Bronchial epithelial cell (primary cell): Measurements from ENCODE around the gene CHMP4A. TPM values are rescaled to one million over a fixed set of nuclear protein-coding genes. Genes with fewer than 3 reads are reported as not detected.
A peak's percentile ranks its signal among the peaks of the same experiment; 100 is the strongest.

Source experiments
- DNase-seq: peaks from one replicate; pipeline ENCODE4 v3.0.0-alpha.2; 2010; ENCODE audit warnings: low read depth
- FAIRE-seq: peaks from 2 replicates; lab custom pipeline; 2011; peaks lifted over from hg19 to GRCh38; lab: Jason Lieb, UNC
- H3K27me3 ChIP-seq: 2 replicates; pipeline ENCODE4 v1.5.1; 2011; ENCODE audit warnings: low read length; ENCODE audit not compliant: control insufficient read depth, insufficient read depth
- H3K36me3 ChIP-seq: 2 replicates; pipeline ENCODE4 v1.5.1; 2011; ENCODE audit warnings: low read length; ENCODE audit not compliant: control insufficient read depth, insufficient read depth
- H3K4me3 ChIP-seq: 2 replicates; pipeline ENCODE4 v1.5.1; 2011; ENCODE audit warnings: mild to moderate bottlenecking, low read depth, low read length, control low read depth
- total RNA-seq: library from RNA; depleted of rRNA; stranded (reverse); fragments of >200 nt; gene quantifications from 2 replicates; pipeline ENCODE4 v1.2.1, GENCODE V29; 2014
- TF ChIP-seq, protein P1 (sequence below): IDR thresholded peaks from 2 replicates; pipeline ENCODE4 v1.5.1; 2011; ENCODE audit warnings: mild to moderate bottlenecking, moderate library complexity, low read length, control low read depth, inconsistent platforms; ENCODE audit not compliant: insufficient read depth, severe bottlenecking

The CHMP4A gene
- total RNA-seq, 1 donor from 2014 or later = 69.8 TPM

DNA sequence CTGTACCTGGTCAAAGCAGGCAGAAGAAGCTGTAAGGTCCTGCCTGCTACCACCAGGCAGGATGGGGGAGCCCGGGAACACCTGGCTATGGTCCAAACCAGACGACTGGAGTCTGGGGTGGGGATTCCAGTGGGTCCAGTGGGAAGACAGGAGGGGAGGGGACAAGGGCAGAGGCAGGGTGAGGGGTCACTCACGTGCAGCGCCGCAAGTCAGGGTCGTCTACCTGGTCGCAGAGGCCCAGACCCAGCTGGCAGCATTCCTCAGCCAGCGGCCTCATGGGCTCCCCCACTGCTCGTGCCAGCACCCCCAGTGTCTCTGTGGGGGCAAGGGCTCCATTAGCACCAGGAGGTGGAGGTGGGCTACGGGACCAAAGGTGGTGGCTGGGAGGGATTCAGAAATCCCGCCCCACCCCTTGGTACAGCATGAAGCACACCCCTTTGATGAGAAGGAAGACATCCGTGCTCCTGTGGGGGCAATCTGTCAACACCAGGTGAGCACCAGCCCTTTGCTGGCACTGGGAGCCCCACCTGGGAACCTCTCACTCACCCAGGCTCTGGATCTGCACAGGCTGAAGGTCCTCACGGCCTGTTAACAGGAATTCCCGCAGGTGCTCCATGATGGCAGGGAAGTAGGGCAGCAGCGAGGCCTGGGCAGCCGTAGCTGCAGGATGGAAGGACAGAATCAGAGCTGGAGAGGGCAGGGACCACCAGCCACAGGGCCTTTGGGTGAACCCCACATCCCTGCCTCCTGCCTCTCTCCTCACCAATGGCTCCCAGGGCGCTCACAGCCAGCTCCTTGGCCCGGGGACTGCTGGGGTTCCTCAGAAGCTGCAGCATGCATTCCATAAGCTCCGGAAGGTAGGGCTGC, 29.0 kb downstream of the CHMP4A start:
- Histone ChIP-seq H3K4me3 (no peak overlapping the region), H3K36me3 (peaks cover 33% of the 10 kb centered on the region), H3K27me3 (no peaks in the 10 kb centered on the region)
- DNase-seq = no peak
- no peak for FAIRE-seq
- TF ChIP-seq, protein P1, sequence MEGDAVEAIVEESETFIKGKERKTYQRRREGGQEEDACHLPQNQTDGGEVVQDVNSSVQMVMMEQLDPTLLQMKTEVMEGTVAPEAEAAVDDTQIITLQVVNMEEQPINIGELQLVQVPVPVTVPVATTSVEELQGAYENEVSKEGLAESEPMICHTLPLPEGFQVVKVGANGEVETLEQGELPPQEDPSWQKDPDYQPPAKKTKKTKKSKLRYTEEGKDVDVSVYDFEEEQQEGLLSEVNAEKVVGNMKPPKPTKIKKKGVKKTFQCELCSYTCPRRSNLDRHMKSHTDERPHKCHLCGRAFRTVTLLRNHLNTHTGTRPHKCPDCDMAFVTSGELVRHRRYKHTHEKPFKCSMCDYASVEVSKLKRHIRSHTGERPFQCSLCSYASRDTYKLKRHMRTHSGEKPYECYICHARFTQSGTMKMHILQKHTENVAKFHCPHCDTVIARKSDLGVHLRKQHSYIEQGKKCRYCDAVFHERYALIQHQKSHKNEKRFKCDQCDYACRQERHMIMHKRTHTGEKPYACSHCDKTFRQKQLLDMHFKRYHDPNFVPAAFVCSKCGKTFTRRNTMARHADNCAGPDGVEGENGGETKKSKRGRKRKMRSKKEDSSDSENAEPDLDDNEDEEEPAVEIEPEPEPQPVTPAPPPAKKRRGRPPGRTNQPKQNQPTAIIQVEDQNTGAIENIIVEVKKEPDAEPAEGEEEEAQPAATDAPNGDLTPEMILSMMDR = no peak

DNA sequence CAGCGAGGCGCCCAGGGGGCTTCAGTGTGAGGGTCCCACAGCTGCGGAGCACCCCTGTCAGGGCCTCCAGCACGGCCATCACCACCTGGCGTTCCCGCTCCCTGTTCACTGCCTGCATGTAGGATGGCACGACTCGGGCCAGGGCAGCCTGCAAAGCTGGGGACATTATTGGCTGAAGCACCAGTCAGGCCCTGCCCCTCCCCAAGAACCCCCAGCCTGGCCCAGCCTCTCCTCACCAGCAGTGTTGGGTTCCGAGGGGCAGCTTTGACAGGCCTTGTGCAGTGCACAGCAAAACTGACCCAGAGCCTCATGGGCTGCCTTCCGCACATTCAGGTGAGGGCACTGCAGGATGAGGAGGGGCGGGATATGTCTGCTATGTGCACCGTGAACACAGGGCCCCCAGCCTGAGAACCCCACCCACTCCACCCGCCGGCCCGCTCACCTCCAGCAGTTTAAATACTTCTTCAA, 30.2 kb downstream of the CHMP4A start:
- DNase-seq (no peak), FAIRE-seq (no peak)
- TF ChIP-seq, protein P1 = no peak
- Histone ChIP-seq H3K36me3 (peaks cover 44% of the 10 kb centered on the region), H3K4me3 (no peak overlapping the region), H3K27me3 (no peaks in the 10 kb centered on the region)

DNA sequence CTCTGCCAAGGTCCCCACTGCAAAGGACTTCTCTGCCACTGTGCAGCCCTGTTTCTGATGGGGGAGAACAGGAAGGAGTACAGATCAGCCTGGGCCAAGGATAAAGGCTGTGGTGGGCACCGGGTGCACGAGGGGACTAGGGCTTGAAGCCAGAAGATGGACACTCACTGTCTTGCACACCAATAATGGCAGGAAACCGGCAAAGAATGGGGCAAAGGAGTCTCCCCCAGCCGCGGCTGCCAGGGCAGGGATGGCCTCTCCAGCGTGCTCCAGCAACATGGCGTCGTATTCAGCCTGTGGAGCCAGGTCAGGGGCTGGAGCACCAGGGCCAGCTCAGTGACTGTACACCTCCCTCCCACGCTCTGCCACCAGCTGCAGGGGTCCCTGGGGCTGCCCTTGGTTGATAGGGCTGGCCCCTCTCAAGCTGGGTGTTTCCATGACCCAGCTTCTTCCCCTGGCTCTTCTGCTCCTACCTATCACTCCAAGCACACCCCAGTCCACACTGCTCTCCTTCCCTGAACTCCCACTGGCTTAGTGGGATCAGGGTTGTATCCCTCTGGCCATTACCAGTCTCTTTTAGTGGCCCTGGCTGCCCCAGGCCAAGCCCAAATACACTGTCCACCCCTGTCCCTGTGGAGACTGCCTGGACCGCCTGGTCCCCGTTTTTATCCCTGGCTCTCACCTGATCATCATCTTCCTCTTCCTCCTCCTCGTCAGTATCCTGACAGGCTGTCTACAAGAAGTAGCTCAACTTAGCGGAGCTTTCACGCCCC, 31.0 kb downstream of the CHMP4A start:
- TF ChIP-seq, protein P1 = no peak
- FAIRE-seq (no peak), DNase-seq (no peak)
- Histone ChIP-seq H3K27me3 (no peaks in the 10 kb centered on the region), H3K4me3 (no peak overlapping the region), H3K36me3 (peaks cover 44% of the 10 kb centered on the region)

DNA sequence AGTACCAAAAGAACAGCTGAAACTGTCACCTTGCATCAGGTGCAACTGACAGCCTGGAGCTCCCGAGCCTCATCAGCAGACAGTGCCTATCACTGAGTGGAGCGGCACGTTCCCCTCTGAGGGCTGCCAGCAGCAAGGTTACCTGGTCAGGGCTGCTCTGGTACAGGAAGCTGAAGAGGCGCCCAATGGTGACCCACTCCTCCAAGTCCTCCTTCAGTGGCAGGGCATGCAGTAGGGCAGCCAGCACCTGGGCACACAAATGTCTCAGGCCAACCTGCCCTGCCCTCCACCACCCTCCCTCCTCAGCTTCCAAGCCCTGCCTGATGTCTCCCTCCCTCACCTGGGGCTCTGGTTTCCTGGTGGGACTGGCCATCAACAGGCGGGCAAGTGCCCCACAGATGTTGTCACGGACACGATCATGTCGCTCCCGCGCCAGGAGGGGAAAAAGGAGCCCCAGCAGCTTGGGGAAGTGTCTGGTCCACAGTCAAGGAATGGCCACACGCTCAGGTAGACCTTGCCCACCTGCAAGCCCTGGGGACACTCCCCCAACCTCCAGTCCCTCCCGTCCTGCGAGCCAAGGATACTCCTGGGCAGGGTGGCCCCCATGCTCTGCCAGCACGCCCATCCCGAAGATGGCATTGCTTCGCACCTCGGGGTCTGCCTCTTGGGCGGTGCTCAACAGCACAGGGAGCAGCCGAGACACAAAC, 31.8 kb downstream of the CHMP4A start:
- Histone ChIP-seq H3K4me3 (no peak overlapping the region), H3K36me3 (peaks cover 41% of the 10 kb centered on the region), H3K27me3 (no peaks in the 10 kb centered on the region)
- DNase-seq (no peak), FAIRE-seq (no peak)
- TF ChIP-seq, protein P1 = no peak

DNA sequence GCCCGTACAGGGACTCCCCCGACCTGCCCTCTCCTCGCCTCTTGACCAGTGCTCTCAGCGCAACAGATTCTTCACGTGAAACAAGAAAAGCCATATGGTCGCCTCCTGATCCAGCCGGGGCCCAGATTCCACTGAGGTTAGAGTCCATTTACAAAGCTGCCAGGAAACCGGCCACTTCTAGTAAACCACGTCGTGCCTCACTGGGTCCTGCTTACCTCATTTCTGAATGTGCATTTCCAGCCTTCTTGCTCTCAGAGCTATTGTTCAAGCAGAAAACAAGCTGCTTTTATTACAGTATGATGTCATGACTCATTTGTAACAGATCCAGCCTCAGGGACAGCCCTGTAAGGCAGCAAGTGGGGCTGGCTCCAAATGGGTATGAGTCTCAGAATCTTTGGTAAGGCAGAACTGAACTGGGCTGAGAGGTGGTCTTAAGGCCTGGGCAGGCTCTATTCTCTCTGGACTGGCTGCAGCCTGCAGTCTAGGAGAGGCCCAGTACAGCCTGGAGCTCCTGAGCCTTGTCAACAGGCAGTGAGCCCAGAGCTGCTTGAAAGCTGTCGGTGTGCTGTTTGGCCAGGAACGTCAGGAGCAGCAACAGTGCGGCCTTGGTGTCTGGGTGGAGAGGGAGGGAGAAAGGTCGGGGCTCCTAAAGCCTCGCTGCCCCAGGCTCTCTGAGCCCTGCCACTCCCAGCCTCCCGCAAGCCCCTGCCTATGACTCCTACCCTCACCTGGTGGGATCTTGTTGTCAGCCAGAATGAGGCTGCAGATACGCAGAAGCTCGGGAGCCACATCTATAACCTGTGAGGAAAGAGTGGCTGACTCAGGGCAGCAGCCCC, 33.1 kb downstream of the CHMP4A start:
- Histone ChIP-seq H3K4me3 (no peak overlapping the region), H3K27me3 (no peaks in the 10 kb centered on the region), H3K36me3 (peaks cover 34% of the 10 kb centered on the region)
- TF ChIP-seq, protein P1 = no peak
- FAIRE-seq = no peak
- peak; percentile 30 for DNase-seq
